GM18499 (cell line): ENCODE results near the gene TCEA2.

Experiments used
- ATAC-seq: cut with Tn5 transposase; IDR thresholded peaks from one replicate; pipeline ENCODE4 v1.9.1; 2021; ENCODE audit warnings: moderate number of reproducible peaks; ENCODE audit not compliant: insufficient read depth, unreplicated experiment

TCEA2 gene

GRCh38 chr20:64090165-64090564 is 27.2 kb downstream of the TCEA2 start:
- no peak for ATAC-seq

- ATAC-seq, result no peak
These were observed 28.3 kb downstream of the TCEA2 start for GRCh38 chr20:64091340-64091739.

GRCh38 chr20:64091770-64092169 is 28.8 kb downstream of the TCEA2 start:
- ATAC-seq, result no peak

GRCh38 chr20:64092258-64093012 is 29.4 kb downstream of the TCEA2 start:
- ATAC-seq, result no peak

- no peak for ATAC-seq
These were observed 30.1 kb downstream of the TCEA2 start for GRCh38 chr20:64093013-64093503.

- no peak for ATAC-seq
These were observed 32.5 kb downstream of the TCEA2 start for GRCh38 chr20:64095455-64095854.

- ATAC-seq, result no peak
These were observed 32.9 kb downstream of the TCEA2 start for GRCh38 chr20:64095927-64096326.

GRCh38 chr20:64096535-64096934 is 33.5 kb downstream of the TCEA2 start:
- ATAC-seq, result no peak

GRCh38 chr20:64098471-64099013 is 35.5 kb downstream of the TCEA2 start:
- ATAC-seq, result no peak

GRCh38 chr20:64099086-64099786 is 36.2 kb downstream of the TCEA2 start:
- no peak for ATAC-seq

- ATAC-seq, result no peak
These were observed 37.0 kb downstream of the TCEA2 start for GRCh38 chr20:64099880-64100565.

- ATAC-seq, result no peak
These were observed 37.5 kb downstream of the TCEA2 start for GRCh38 chr20:64100566-64100888.

GRCh38 chr20:64100946-64101688 is 38.1 kb downstream of the TCEA2 start:
- no peak for ATAC-seq

- ATAC-seq, result no peak
These were observed 39.0 kb downstream of the TCEA2 start for GRCh38 chr20:64101731-64102621.

GRCh38 chr20:64102647-64103354 is 39.8 kb downstream of the TCEA2 start:
- no peak for ATAC-seq

- no peak for ATAC-seq
These were observed 41.1 kb downstream of the TCEA2 start for GRCh38 chr20:64103871-64104666.

GRCh38 chr20:64104667-64105451 is 41.9 kb downstream of the TCEA2 start:
- ATAC-seq, result no peak
